DND-41 (cell line): Measurements from ENCODE around the gene SEMA5B.

Source experiments
- ATAC-seq: fragments of 200-7000 bp; cut with Tn5 transposase; 3 replicates; pipeline ENCODE4 v1.9.1; 2021; ENCODE audit warnings: low read depth; ENCODE audit not compliant: insufficient read depth
- DNase-seq: peaks from one replicate; pipeline ENCODE4 v3.0.0-alpha.2; 2020
- H2AFZ ChIP-seq: 2 replicates; pipeline ENCODE4 v1.6.0; 2012; ENCODE audit warnings: low read depth, low read length
- H3K27ac ChIP-seq: 2 replicates; pipeline ENCODE4 v1.5.1; 2012; ENCODE audit warnings: low read length, inconsistent platforms
- H3K27me3 ChIP-seq: fragments of 200-600 bp; sonication (generic); 2 replicates; pipeline ENCODE4 v1.6.0; 2012; ENCODE audit warnings: low read length, mild to moderate bottlenecking, inconsistent platforms; ENCODE audit not compliant: insufficient read depth, poor library complexity
- H3K36me3 ChIP-seq: 2 replicates; pipeline ENCODE4 v1.5.1; 2012; ENCODE audit warnings: low read length, inconsistent platforms; ENCODE audit not compliant: insufficient read depth
- H3K4me1 ChIP-seq: 2 replicates; pipeline ENCODE4 v1.5.1; 2012; ENCODE audit warnings: mild to moderate bottlenecking, low read length; ENCODE audit not compliant: insufficient read depth
- H3K4me2 ChIP-seq: 2 replicates; pipeline ENCODE4 v1.6.0; 2012; ENCODE audit warnings: mild to moderate bottlenecking, moderate library complexity, low read length, inconsistent platforms; ENCODE audit not compliant: insufficient read depth
- H3K4me3 ChIP-seq, 2 experiments: fragments of 200-600 bp in 1 of 2; shearing (Covaris generic) in 1 of 2; 2 replicates each; pipeline ENCODE4 v1.5.1; 2012 to 2016; ENCODE audit warnings: inconsistent platforms in 2 of 2, low read length in 2 of 2, mild to moderate bottlenecking in 2 of 2, low read depth in 1 of 2, moderate library complexity in 1 of 2
- H3K79me2 ChIP-seq: 2 replicates; pipeline ENCODE4 v1.6.0; 2012; ENCODE audit warnings: low read length, inconsistent platforms; ENCODE audit not compliant: insufficient read depth
- H3K9ac ChIP-seq: 2 replicates; pipeline ENCODE4 v1.6.0; 2012; ENCODE audit warnings: low read depth, mild to moderate bottlenecking, inconsistent platforms, low read length, moderate library complexity
- H3K9me3 ChIP-seq: 2 replicates; pipeline ENCODE4 v1.5.1; 2012; ENCODE audit warnings: low read length, moderate library complexity, mild to moderate bottlenecking, inconsistent platforms; ENCODE audit not compliant: insufficient read depth, severe bottlenecking
- H4K20me1 ChIP-seq: 2 replicates; pipeline ENCODE4 v1.6.0; 2012; ENCODE audit warnings: low read length; ENCODE audit not compliant: insufficient read depth
- CTCF ChIP-seq: IDR thresholded peaks from 2 replicates; pipeline ENCODE4 v1.5.1; 2012; ENCODE audit warnings: borderline replicate concordance, low read length, moderate library complexity, mild to moderate bottlenecking; ENCODE audit not compliant: poor library complexity, severe bottlenecking; ENCODE audit errors: extremely low read depth
- EZH2 ChIP-seq: IDR thresholded peaks from 3 replicates; pipeline ENCODE4 v1.6.1; 2012; ENCODE audit warnings: borderline replicate concordance, low read depth, mild to moderate bottlenecking, moderate library complexity, low read length, inconsistent platforms; ENCODE audit not compliant: severe bottlenecking

Gene SEMA5B

GRCh38 chr3:123027292-123028232 is at the start of gene SEMA5B:
TSS of gene SEMA5B (minus strand) at chr3:123027763. CDS start at chr3:122961263, 66,500 bp downstream.
- TF ChIP-seq EZH2 (peak; percentile 91), CTCF (peak; percentile 38)
- no peak within 1 kb of the TSS for H2AFZ ChIP-seq
- no peak within 1 kb of the TSS for H3K9ac ChIP-seq
- H3K9me3 ChIP-seq, result no peaks in the 10 kb centered on the region
- H3K36me3 ChIP-seq, result no peaks in the 10 kb centered on the region
- no peaks in the 10 kb centered on the region for H3K79me2 ChIP-seq
- peak; percentile 12 for DNase-seq
- H3K4me3 ChIP-seq, result no peak within 1 kb of the TSS
- H4K20me1 ChIP-seq, result no peaks in the 10 kb centered on the region
- H3K27me3 ChIP-seq, result peaks cover 83% of the 10 kb centered on the region
- peak within 1 kb of the TSS; percentile 48 for H3K4me2 ChIP-seq
- peaks cover 9% of the 10 kb centered on the region for H3K4me1 ChIP-seq
- peak; percentile 65 for ATAC-seq
- H3K27ac ChIP-seq, result no peak within 1 kb of the TSS

DNA sequence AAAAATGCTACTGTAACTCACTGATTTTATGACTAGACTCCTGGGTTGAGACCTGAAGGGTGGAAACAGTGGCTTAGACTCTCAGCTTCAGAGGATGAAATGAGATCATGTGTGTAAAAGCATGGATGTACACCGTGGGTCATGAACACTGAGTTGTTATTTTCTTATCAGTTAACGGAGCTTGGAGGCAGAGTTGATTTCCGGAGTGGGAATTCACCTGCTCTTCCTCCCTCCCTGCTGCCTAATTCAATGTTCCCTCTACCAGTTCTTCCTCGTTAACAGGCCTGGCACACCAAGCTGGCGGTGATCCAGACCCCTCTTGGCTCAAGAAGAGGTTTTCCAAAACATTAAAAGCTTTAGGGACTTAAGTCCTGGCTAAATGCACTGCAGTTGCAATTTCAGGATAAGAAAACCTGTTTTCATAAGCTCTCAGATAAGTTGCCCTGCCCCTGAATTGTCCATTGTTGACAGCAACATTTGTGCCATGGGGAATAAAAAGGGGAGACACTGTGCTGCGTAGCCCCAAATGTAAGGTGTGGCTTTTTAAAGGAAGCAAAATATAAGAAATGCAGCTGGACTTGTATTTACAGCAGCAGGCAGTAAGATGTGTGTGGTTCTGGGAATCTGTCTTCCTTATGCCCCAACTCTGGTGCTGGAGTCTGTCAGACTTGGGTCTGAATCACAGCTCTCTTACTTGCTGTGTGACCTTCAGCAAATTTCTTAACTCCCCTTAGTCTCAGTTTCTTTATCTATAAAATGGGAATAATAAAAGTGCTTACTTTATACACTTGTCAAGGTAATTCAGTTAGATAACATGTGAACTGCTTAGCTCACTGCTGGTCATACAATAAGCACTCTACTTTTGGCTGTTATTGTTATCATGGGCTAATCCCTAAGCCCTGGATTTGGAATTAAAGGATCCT is 49.2 kb upstream of the SEMA5B start:
- no peak overlapping the region for H3K27ac ChIP-seq
- ATAC-seq (no peak), DNase-seq (no peak)
- no peaks in the 10 kb centered on the region for H3K9me3 ChIP-seq
- H3K36me3 ChIP-seq, result no peaks in the 10 kb centered on the region
- H2AFZ ChIP-seq, result no peak overlapping the region
- H3K9ac ChIP-seq, result no peak overlapping the region
- peaks cover 45% of the 10 kb centered on the region for H4K20me1 ChIP-seq
- no peak overlapping the region for H3K4me3 ChIP-seq
- H3K4me1 ChIP-seq, result peaks cover 6% of the 10 kb centered on the region; the same call in 1 of the 2 replicates
- peaks cover 50% of the 10 kb centered on the region for H3K79me2 ChIP-seq
- no peak overlapping the region for H3K4me2 ChIP-seq
- TF ChIP-seq CTCF (no peak), EZH2 (no peak)
- no peaks in the 10 kb centered on the region for H3K27me3 ChIP-seq

- Histone ChIP-seq H3K36me3 (no peaks in the 10 kb centered on the region), H3K27ac (no peak overlapping the region), H3K27me3 (no peaks in the 10 kb centered on the region), H2AFZ (no peak overlapping the region), H4K20me1 (peaks cover 47% of the 10 kb centered on the region), H3K9me3 (no peaks in the 10 kb centered on the region), H3K4me2 (no peak overlapping the region), H3K4me1 (0 out of 2 replicates have a peak, but pooled peaks cover 6% of the 10 kb centered on the region), H3K9ac (no peak overlapping the region), H3K4me3 (no peak overlapping the region), H3K79me2 (peaks cover 53% of the 10 kb centered on the region)
- TF ChIP-seq EZH2 (no peak), CTCF (no peak)
- ATAC-seq (no peak), DNase-seq (no peak)
Observed at GRCh38 chr3:123076112-123076495, 48.5 kb upstream of the SEMA5B start.
